CD4-positive, CD25-positive, alpha-beta regulatory T cell (primary cell): ENCODE measurements around the gene ASCL5. TPM values are rescaled to one million over a fixed set of nuclear protein-coding genes. Genes with fewer than 3 reads are reported as not detected.

Experiments used
- ATAC-seq, 2 donors: fragments of 150-1000 bp; cut with Tn5 transposase; one replicate each; pipeline ENCODE4 v1.10.0; 2021; ENCODE audit warnings: low read depth in 2 of 2, moderate number of reproducible peaks in 2 of 2, moderate library complexity in 1 of 2
- DNase-seq, 3 donors: peaks; one replicate each; pipeline versions ENCODE4 v3.0.0 to v3.0.0-alpha.2; 2012 to 2022; ENCODE audit warnings: mixed read lengths in 1 of 3
- H3K27ac ChIP-seq: one replicate; pipeline ENCODE4 v1.7.0; 2013; ENCODE audit warnings: mild to moderate bottlenecking, low read length; ENCODE audit not compliant: insufficient read depth, poor library complexity, severe bottlenecking
- H3K27me3 ChIP-seq: one replicate; pipeline ENCODE4 v1.7.0; 2013; ENCODE audit warnings: low read length; ENCODE audit not compliant: control insufficient read depth, insufficient read depth
- H3K36me3 ChIP-seq: one replicate; pipeline ENCODE4 v1.7.0; 2013; ENCODE audit warnings: mild to moderate bottlenecking, low read length, moderate library complexity; ENCODE audit not compliant: control insufficient read depth, insufficient read depth
- H3K4me1 ChIP-seq: 2 replicates; pipeline ENCODE4 v1.7.0; 2013; ENCODE audit warnings: mild to moderate bottlenecking, low read length; ENCODE audit not compliant: insufficient read depth, control insufficient read depth, poor library complexity, severe bottlenecking
- H3K4me3 ChIP-seq: one replicate; pipeline ENCODE4 v1.7.0; 2013; ENCODE audit warnings: low read depth, mild to moderate bottlenecking, low read length, moderate library complexity
- H3K9me3 ChIP-seq, 2 experiments: 1 replicate in 1 of 2; 2 replicates in 1 of 2; pipeline ENCODE4 v1.7.0; 2013; ENCODE audit warnings: low read length in 2 of 2, mild to moderate bottlenecking in 1 of 2, moderate library complexity in 1 of 2; ENCODE audit not compliant: control insufficient read depth in 2 of 2
- H3K27ac Mint-ChIP-seq, 3 donors: one replicate each; pipeline ENCODE4 v1.8.0; 2020 to 2022; ENCODE audit warnings: mild to moderate bottlenecking in 3 of 3, mixed read lengths in 3 of 3, moderate library complexity in 2 of 3
- H3K27me3 Mint-ChIP-seq: one replicate; pipeline ENCODE4 v1.8.0; 2022; ENCODE audit warnings: mild to moderate bottlenecking, mixed read lengths
- H3K36me3 Mint-ChIP-seq: one replicate; pipeline ENCODE4 v1.8.0; 2020; ENCODE audit warnings: mixed read lengths
- H3K4me1 Mint-ChIP-seq, 4 donors: one replicate each; pipeline ENCODE4 v1.8.0; 2020 to 2022; ENCODE audit warnings: mixed read lengths in 4 of 4, mild to moderate bottlenecking in 1 of 4
- H3K4me3 Mint-ChIP-seq, 4 donors: one replicate each; pipeline ENCODE4 v1.8.0; 2020 to 2022; ENCODE audit warnings: mild to moderate bottlenecking in 4 of 4, mixed read lengths in 4 of 4, moderate library complexity in 3 of 4
- H3K9me3 Mint-ChIP-seq, 7 donors: one replicate each; pipeline ENCODE4 v1.8.0; 2020 to 2022; ENCODE audit warnings: mixed read lengths in 7 of 7, mild to moderate bottlenecking in 3 of 7, moderate library complexity in 2 of 7
- polyA plus RNA-seq, 4 donors: library from polyadenylated mRNA; unstranded; fragments of 300-500 nt; fragmentation: Illumina TruSeq; gene quantifications; one replicate each; pipeline ENCODE4 v1.2.3, GENCODE V29; 2021
- total RNA-seq: library from RNA; stranded (reverse); gene quantifications from one replicate; pipeline ENCODE4 v1.2.3, GENCODE V29; 2022

Gene ASCL5
- total and polyA plus RNA-seq, 5 donors from 2014 or later: 0.08 to 0.27 TPM; not detected in 3

GRCh38 chr1:201116091-201116490 is 10.9 kb downstream of the ASCL5 start:
- Mint-ChIP-seq H3K36me3 (no peaks in the 10 kb centered on the region), H3K27me3 (peaks cover 40% of the 10 kb centered on the region), H3K4me3 (peak overlapping the region; percentile 57 to 83 (median 69)), H3K27ac (peak overlapping the region in 1 of 3 donors; percentile 55), H3K4me1 (peaks cover 0 to 37% (median 11%) of the 10 kb centered on the region in 4 donors), H3K9me3 (no peaks in the 10 kb centered on the region)
- ATAC-seq (no peak), DNase-seq (no peak)
- H3K9me3 ChIP-seq: no peaks in the 10 kb centered on the region
- H3K27me3 ChIP-seq: peaks cover 5% of the 10 kb centered on the region
- H3K4me1 ChIP-seq: peaks cover 24% of the 10 kb centered on the region
- H3K36me3 ChIP-seq: no peaks in the 10 kb centered on the region
- H3K27ac ChIP-seq: no peak overlapping the region
- H3K4me3 ChIP-seq: no peak overlapping the region

GRCh38 chr1:201115390-201115937 is 11.5 kb downstream of the ASCL5 start:
- Mint-ChIP-seq H3K27me3 (peaks cover 43% of the 10 kb centered on the region), H3K4me1 (peaks cover 0 to 37% (median 11%) of the 10 kb centered on the region in 4 donors), H3K36me3 (no peaks in the 10 kb centered on the region), H3K4me3 (peak overlapping the region; percentile 57 to 83 (median 69)), H3K27ac (peak overlapping the region in 1 of 3 donors; percentile 55), H3K9me3 (no peaks in the 10 kb centered on the region)
- no peak overlapping the region for H3K4me3 ChIP-seq
- H3K27ac ChIP-seq: no peak overlapping the region
- no peaks in the 10 kb centered on the region for H3K9me3 ChIP-seq
- H3K36me3 ChIP-seq: no peaks in the 10 kb centered on the region
- peaks cover 5% of the 10 kb centered on the region for H3K27me3 ChIP-seq
- H3K4me1 ChIP-seq: peaks cover 24% of the 10 kb centered on the region
- ATAC-seq: no peak
- DNase-seq: no peak

GRCh38 chr1:201114245-201115131 is 12.5 kb downstream of the ASCL5 start:
- H3K4me1 Mint-ChIP-seq: peaks cover 0 to 28% (median 7%) of the 10 kb centered on the region in 4 donors
- ATAC-seq (peak; percentile 85 to 88), DNase-seq (peak; percentile 54 to 82 (median 72))
- peaks cover 43% of the 10 kb centered on the region for H3K27me3 Mint-ChIP-seq
- Histone ChIP-seq H3K27ac (no peak overlapping the region), H3K9me3 (no peaks in the 10 kb centered on the region), H3K27me3 (peaks cover 5% of the 10 kb centered on the region), H3K4me1 (peaks cover 22% of the 10 kb centered on the region), H3K4me3 (peak overlapping the region; percentile 51), H3K36me3 (no peaks in the 10 kb centered on the region)
- H3K4me3 Mint-ChIP-seq: peak overlapping the region; percentile 89 to 95 (median 94)
- H3K36me3 Mint-ChIP-seq: no peaks in the 10 kb centered on the region
- peak overlapping the region; percentile 80 to 94 (median 89) for H3K27ac Mint-ChIP-seq
- H3K9me3 Mint-ChIP-seq: peaks cover 0 to 2% (median 0%) of the 10 kb centered on the region in 7 donors

GRCh38 chr1:201113451-201114244 is 13.3 kb downstream of the ASCL5 start:
- Histone ChIP-seq H3K27me3 (peaks cover 5% of the 10 kb centered on the region), H3K4me3 (peak overlapping the region; percentile 51), H3K36me3 (no peaks in the 10 kb centered on the region), H3K27ac (no peak overlapping the region), H3K4me1 (peaks cover 19% of the 10 kb centered on the region), H3K9me3 (no peaks in the 10 kb centered on the region)
- no peaks in the 10 kb centered on the region for H3K36me3 Mint-ChIP-seq
- no peak for DNase-seq
- peaks cover 0 to 26% (median 7%) of the 10 kb centered on the region in 4 donors for H3K4me1 Mint-ChIP-seq
- peak overlapping the region; percentile 89 to 95 (median 94) for H3K4me3 Mint-ChIP-seq
- H3K27me3 Mint-ChIP-seq: peaks cover 40% of the 10 kb centered on the region
- H3K9me3 Mint-ChIP-seq: peaks cover 0 to 2% (median 0%) of the 10 kb centered on the region in 7 donors
- no peak for ATAC-seq
- H3K27ac Mint-ChIP-seq: peak overlapping the region; percentile 80 to 94 (median 89)

- no peak for DNase-seq
- Histone ChIP-seq H3K4me3 (no peak overlapping the region), H3K9me3 (no peaks in the 10 kb centered on the region), H3K27me3 (peaks cover 5% of the 10 kb centered on the region), H3K4me1 (peaks cover 19% of the 10 kb centered on the region), H3K27ac (no peak overlapping the region), H3K36me3 (no peaks in the 10 kb centered on the region)
- Mint-ChIP-seq H3K27me3 (peaks cover 40% of the 10 kb centered on the region), H3K27ac (peak overlapping the region in 1 of 3 donors; percentile 81), H3K36me3 (no peaks in the 10 kb centered on the region), H3K4me3 (peak overlapping the region in 3 of 4 donors; percentile 68 to 89 (median 84)), H3K4me1 (peaks cover 0 to 26% (median 7%) of the 10 kb centered on the region in 4 donors), H3K9me3 (peaks cover 0 to 2% (median 0%) of the 10 kb centered on the region in 7 donors)
- no peak for ATAC-seq
Observed at GRCh38 chr1:201112926-201113325, 14.1 kb downstream of the ASCL5 start.

GRCh38 chr1:201112173-201112731 is 14.7 kb downstream of the ASCL5 start, which contains the start of gene CACNA1S:
TSS of gene CACNA1S (minus strand) at chr1:201112426. CDS start at chr1:201112339, 87 bp downstream.
- Mint-ChIP-seq H3K4me1 (peaks cover 0 to 24% (median 7%) of the 10 kb centered on the region in 4 donors), H3K27me3 (peaks cover 33% of the 10 kb centered on the region)
- ATAC-seq: no peak

GRCh38 chr1:201111672-201112071 is 15.3 kb downstream of the ASCL5 start:
- DNase-seq (no peak), ATAC-seq (no peak)
- Histone ChIP-seq H3K36me3 (no peaks in the 10 kb centered on the region), H3K27ac (no peak overlapping the region), H3K9me3 (no peaks in the 10 kb centered on the region), H3K4me3 (no peak overlapping the region), H3K27me3 (peaks cover 5% of the 10 kb centered on the region), H3K4me1 (peaks cover 19% of the 10 kb centered on the region)
- Mint-ChIP-seq H3K27me3 (peaks cover 31% of the 10 kb centered on the region), H3K9me3 (peaks cover 0 to 2% (median 0%) of the 10 kb centered on the region in 7 donors), H3K4me3 (no peak overlapping the region), H3K4me1 (peaks cover 0 to 24% (median 6%) of the 10 kb centered on the region in 4 donors), H3K36me3 (no peaks in the 10 kb centered on the region), H3K27ac (no peak overlapping the region)

More at GRCh38 chr1:201112173-201112731, 14.7 kb downstream of the ASCL5 start, which contains the start of gene CACNA1S:
- H3K4me1 ChIP-seq: peaks cover 19% of the 10 kb centered on the region
- H3K27me3 ChIP-seq: peaks cover 5% of the 10 kb centered on the region
- Mint-ChIP-seq H3K9me3 (peaks cover 0 to 2% (median 0%) of the 10 kb centered on the region in 7 donors), H3K36me3 (no peaks in the 10 kb centered on the region), H3K4me3 (peak within 1 kb of the TSS in 3 of 4 donors; percentile 68 to 89 (median 84)), H3K27ac (peak within 1 kb of the TSS in 2 of 3 donors; percentile 5 to 81)
- no peaks in the 10 kb centered on the region for H3K9me3 ChIP-seq
- H3K36me3 ChIP-seq: no peaks in the 10 kb centered on the region
- H3K27ac ChIP-seq: no peak within 1 kb of the TSS
- no peak within 1 kb of the TSS for H3K4me3 ChIP-seq
- DNase-seq: no peak
